ENCODE measurements around the gene ADAP1. TPM values are rescaled to one million over a fixed set of nuclear protein-coding genes. Genes with fewer than 3 reads are reported as not detected.

Gene ADAP1
- polyA plus RNA-seq, 1 experiment = 0.87 TPM

DNA sequence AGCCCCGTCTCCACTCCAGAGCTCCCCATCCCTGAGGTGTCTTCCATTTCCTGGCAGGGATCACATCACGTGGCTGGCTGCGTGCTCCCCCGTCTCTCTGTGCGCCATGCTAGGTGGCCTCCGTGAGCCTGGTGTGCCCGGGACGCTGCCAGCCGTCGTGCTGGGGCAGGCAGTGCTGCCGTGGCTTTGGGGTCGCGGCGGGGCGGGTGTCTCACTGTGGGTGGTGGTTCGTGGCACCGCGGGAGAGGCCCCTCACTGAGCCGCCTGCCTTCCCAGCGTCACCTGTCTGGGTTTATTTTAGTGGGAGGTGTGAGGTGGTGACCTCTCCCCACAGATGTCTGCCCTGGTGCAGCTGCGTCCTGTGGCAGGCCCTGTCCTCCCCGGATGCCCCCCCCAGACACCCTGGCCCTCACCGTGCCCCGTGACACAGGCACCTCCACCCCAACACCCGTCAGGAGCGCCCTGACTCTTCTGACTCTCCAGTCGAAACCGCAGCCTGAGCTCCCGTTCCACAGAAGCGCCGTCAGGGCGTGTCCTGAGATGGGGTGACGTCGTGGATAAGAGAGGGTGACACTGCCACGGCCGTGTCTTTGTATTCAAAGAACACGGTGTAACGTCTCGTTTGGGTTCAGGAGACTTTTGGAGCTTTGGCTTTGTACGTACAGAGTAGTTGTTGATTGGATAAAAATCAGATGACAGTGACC lies 60.2 kb downstream of the ADAP1 start:
- Histone ChIP-seq H3K27me3 (ENCODE audit: control insufficient read depth, insufficient read depth, low read length) (no peaks in the 10 kb centered on the region), H3K9me3 (ENCODE audit: control insufficient read depth, insufficient read depth, low read length) (peaks cover 24% of the 10 kb centered on the region; the same call in 1 of the 2 replicates), H3K27ac (ENCODE audit: low read depth, low read length) (no peak overlapping the region), H3K4me3 (ENCODE audit: low read depth, low read length) (no peak overlapping the region)
- ChIA-PET POLR2A (no interaction called here), CTCF (no interaction called here)
- no peak for DNase-seq (ENCODE audit: low read depth, low spot score)
- no peak for TF ChIP-seq CTCF (IDR thresholded peaks at IDR 0.05; ENCODE audit: low read depth, low read length)

GRCh38 chr7:893686-894085 lies 60.8 kb downstream of the ADAP1 start:
- Histone ChIP-seq H3K9me3 (ENCODE audit: control insufficient read depth, insufficient read depth, low read length) (peaks cover 24% of the 10 kb centered on the region; the same call in 1 of the 2 replicates), H3K27me3 (ENCODE audit: control insufficient read depth, insufficient read depth, low read length) (no peaks in the 10 kb centered on the region), H3K27ac (ENCODE audit: low read depth, low read length) (no peak overlapping the region), H3K4me3 (ENCODE audit: low read depth, low read length) (no peak overlapping the region)
- POLR2A ChIA-PET = no interaction called here
- DNase-seq (ENCODE audit: low read depth, low spot score) = no peak
- TF ChIP-seq CTCF (IDR thresholded peaks at IDR 0.05; ENCODE audit: low read depth, low read length) = no peak
- CTCF ChIA-PET = no interaction called here

GRCh38 chr7:892648-893593 lies 61.6 kb downstream of the ADAP1 start:
- CTCF ChIA-PET = interaction anchor here (0.6 kb wide), 1 partner anchor 520 kb away, joined by 3 read pairs; no protein-coding TSS in a partner anchor
- no peak overlapping the region for H3K4me3 ChIP-seq (ENCODE audit: low read depth, low read length)
- POLR2A ChIA-PET = interaction anchor here (0.8 kb wide), 1 partner anchor 13 kb away, joined by 3 read pairs; no protein-coding TSS in a partner anchor
- H3K27ac ChIP-seq (ENCODE audit: low read depth, low read length) = no peak overlapping the region
- H3K27me3 ChIP-seq (ENCODE audit: control insufficient read depth, insufficient read depth, low read length) = no peaks in the 10 kb centered on the region
- TF ChIP-seq CTCF (IDR thresholded peaks at IDR 0.05; ENCODE audit: low read depth, low read length) = no peak
- no peak for DNase-seq (ENCODE audit: low read depth, low spot score)
- H3K9me3 ChIP-seq (ENCODE audit: control insufficient read depth, insufficient read depth, low read length) = peaks cover 24% of the 10 kb centered on the region; the same call in 1 of the 2 replicates

DNA sequence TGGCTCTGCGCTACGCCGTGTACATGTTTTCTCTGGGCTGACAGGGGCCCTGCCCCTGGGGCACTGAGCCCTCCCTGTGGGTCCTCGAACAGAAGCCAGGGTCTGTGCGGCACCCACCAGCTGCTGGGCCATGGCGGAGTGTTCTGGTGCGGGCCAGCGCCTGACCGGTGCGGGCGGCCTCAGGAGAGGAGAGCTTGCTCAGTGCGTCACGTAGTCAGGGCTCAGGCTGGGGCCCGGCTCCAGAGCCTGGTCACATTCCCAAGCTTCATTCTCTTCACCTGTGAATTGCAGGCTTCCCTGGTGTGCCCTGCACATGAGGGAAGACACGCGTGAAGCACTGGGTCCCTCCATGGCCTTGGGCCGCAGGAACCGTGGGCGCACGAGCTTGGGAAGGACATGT lies 62.7 kb downstream of the ADAP1 start:
- ChIA-PET CTCF (no interaction called here), POLR2A (no interaction called here)
- Histone ChIP-seq H3K9me3 (ENCODE audit: control insufficient read depth, insufficient read depth, low read length) (peaks cover 24% of the 10 kb centered on the region; the same call in 1 of the 2 replicates), H3K4me3 (ENCODE audit: low read depth, low read length) (no peak overlapping the region), H3K27ac (ENCODE audit: low read depth, low read length) (no peak overlapping the region), H3K27me3 (ENCODE audit: control insufficient read depth, insufficient read depth, low read length) (no peaks in the 10 kb centered on the region)
- no peak for DNase-seq (ENCODE audit: low read depth, low spot score)
- no peak for TF ChIP-seq CTCF (IDR thresholded peaks at IDR 0.05; ENCODE audit: low read depth, low read length)

DNA sequence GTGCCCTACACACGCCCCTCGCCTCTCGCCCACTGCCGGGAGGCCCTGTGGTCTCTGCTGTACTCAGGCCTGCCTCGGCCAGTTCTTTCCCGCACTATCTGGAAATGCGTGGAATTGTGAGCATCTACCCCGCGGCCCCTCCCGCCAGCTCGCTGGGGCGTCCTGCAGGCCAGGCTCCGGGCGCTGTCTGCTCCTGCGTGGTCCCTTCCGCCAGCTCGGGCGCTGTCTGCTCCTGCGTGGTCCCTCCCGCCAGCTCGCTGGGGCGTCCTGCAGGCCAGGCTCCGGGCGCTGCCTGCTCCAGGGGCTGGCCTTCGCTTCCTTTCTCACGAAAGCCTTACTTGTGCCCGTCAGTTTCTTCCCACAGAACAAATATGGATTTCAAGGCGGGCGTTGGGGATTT lies 63.2 kb downstream of the ADAP1 start:
- no peak for DNase-seq (ENCODE audit: low read depth, low spot score)
- H3K4me3 ChIP-seq (ENCODE audit: low read depth, low read length) = no peak overlapping the region
- CTCF ChIA-PET = no interaction called here
- H3K27ac ChIP-seq (ENCODE audit: low read depth, low read length) = no peak overlapping the region
- POLR2A ChIA-PET = no interaction called here
- no peaks in the 10 kb centered on the region for H3K27me3 ChIP-seq (ENCODE audit: control insufficient read depth, insufficient read depth, low read length)
- no peak for TF ChIP-seq CTCF (IDR thresholded peaks at IDR 0.05; ENCODE audit: low read depth, low read length)
- peaks cover 24% of the 10 kb centered on the region; the same call in 1 of the 2 replicates for H3K9me3 ChIP-seq (ENCODE audit: control insufficient read depth, insufficient read depth, low read length)

All from AG04450 (cell line).